IMR-90 (cell line): ENCODE results near the gene KCMF1.

Experiments
- BHLHE40 ChIP-seq: fragments of 150-350 bp; IDR thresholded peaks from 2 replicates; pipeline ENCODE4 v1.6.1; 2016; ENCODE audit warnings: mild to moderate bottlenecking, low read depth, low read length
- CEBPB ChIP-seq: IDR thresholded peaks from 2 replicates; pipeline ENCODE4 v1.6.1; 2012; ENCODE audit warnings: low read depth, low read length, improper control_type of control experiment
- CHD1 ChIP-seq: IDR thresholded peaks from 2 replicates; pipeline ENCODE4 v1.6.1; 2012; ENCODE audit warnings: low read depth, low read length, improper control_type of control experiment
- MAFK ChIP-seq: IDR thresholded peaks from 2 replicates; pipeline ENCODE4 v1.6.1; 2012; ENCODE audit warnings: low read depth, low read length, improper control_type of control experiment
- MAZ ChIP-seq: IDR thresholded peaks from 2 replicates; pipeline ENCODE4 v1.6.1; 2012; ENCODE audit warnings: low read depth, mild to moderate bottlenecking, low read length, improper control_type of control experiment, moderate library complexity, borderline replicate concordance
- MXI1 ChIP-seq: IDR thresholded peaks from 2 replicates; pipeline ENCODE4 v1.6.1; 2012; ENCODE audit warnings: low read depth, mild to moderate bottlenecking, low read length, moderate library complexity, borderline replicate concordance
- NFE2L2 ChIP-seq: fragments of 150-350 bp; IDR thresholded peaks from 2 replicates; pipeline ENCODE4 v1.6.1; 2016; ENCODE audit warnings: low read depth, mild to moderate bottlenecking, low read length
- POLR2A ChIP-seq: IDR thresholded peaks from 2 replicates; pipeline ENCODE4 v1.6.1; 2012; ENCODE audit warnings: mild to moderate bottlenecking, low read depth, low read length
- RAD21 ChIP-seq: IDR thresholded peaks from 2 replicates; pipeline ENCODE4 v1.6.1; 2012; ENCODE audit warnings: low read length, improper control_type of control experiment
- RFX5 ChIP-seq: IDR thresholded peaks from 2 replicates; pipeline ENCODE4 v1.8.0; 2012; ENCODE audit warnings: low read depth, mild to moderate bottlenecking, low read length, moderate library complexity
- TF ChIP-seq, protein P1 (sequence below): conservative IDR thresholded peaks from 2 replicates; pipeline ENCODE4 v1.5.1; 2012; ENCODE audit warnings: mild to moderate bottlenecking, low read depth, low read length, improper control_type of control experiment
- TF ChIP-seq, protein P2 (sequence below): fragments of 150-350 bp; IDR thresholded peaks from 2 replicates; pipeline ENCODE4 v1.6.1; 2016; ENCODE audit warnings: low read depth, mild to moderate bottlenecking, low read length, moderate library complexity, borderline replicate concordance

DNA sequence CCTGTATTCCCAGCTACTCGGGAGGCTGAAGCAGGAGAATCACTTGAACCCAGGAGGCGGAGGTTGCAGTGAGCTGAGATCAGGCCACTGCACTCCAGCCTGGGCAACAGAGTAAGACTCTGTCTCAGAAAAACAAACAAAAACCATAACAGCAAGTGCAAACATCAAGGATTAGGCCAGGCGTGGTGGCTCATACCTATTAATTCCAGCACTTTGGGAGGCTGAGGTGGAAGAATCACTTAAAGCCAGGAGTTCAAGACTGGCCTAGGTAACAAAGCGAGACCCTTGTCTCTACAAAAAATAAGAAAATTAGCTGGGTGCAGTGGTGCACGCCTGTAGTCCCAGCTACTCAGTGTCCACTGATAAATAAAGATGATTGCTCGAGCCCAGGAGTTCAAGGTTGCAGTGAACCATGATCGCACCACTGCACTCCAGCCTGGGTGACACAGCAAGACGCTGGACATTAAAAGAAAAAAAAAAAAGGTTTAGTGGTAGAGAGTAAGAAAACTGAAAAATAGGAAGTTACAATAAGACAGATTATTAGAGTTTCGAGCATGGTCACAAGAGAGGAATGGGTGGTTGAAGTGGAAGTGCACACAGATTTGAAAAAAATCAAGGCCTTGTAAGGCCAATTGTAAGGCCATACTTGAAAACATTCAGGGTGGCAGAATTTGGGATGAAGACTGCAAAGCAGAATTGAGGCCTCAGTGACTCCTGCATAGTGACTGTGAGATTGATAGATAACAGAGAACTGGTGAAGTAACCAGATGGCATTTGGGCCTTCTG, 6.4 kb upstream of the KCMF1 start:
- TF ChIP-seq MAFK (no peak), CHD1 (no peak), POLR2A (no peak), CEBPB (no peak), MXI1 (no peak), RAD21 (no peak), RFX5 (no peak), BHLHE40 (no peak), MAZ (no peak), NFE2L2 (no peak)
- TF ChIP-seq, protein P1, sequence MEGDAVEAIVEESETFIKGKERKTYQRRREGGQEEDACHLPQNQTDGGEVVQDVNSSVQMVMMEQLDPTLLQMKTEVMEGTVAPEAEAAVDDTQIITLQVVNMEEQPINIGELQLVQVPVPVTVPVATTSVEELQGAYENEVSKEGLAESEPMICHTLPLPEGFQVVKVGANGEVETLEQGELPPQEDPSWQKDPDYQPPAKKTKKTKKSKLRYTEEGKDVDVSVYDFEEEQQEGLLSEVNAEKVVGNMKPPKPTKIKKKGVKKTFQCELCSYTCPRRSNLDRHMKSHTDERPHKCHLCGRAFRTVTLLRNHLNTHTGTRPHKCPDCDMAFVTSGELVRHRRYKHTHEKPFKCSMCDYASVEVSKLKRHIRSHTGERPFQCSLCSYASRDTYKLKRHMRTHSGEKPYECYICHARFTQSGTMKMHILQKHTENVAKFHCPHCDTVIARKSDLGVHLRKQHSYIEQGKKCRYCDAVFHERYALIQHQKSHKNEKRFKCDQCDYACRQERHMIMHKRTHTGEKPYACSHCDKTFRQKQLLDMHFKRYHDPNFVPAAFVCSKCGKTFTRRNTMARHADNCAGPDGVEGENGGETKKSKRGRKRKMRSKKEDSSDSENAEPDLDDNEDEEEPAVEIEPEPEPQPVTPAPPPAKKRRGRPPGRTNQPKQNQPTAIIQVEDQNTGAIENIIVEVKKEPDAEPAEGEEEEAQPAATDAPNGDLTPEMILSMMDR: no peak
- TF ChIP-seq, protein P2, sequence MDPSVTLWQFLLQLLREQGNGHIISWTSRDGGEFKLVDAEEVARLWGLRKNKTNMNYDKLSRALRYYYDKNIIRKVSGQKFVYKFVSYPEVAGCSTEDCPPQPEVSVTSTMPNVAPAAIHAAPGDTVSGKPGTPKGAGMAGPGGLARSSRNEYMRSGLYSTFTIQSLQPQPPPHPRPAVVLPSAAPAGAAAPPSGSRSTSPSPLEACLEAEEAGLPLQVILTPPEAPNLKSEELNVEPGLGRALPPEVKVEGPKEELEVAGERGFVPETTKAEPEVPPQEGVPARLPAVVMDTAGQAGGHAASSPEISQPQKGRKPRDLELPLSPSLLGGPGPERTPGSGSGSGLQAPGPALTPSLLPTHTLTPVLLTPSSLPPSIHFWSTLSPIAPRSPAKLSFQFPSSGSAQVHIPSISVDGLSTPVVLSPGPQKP: no peak
